Limb (tissue), 2 donors: ENCODE data around the gene PLEKHH2.
A peak's percentile ranks its signal among the peaks of the same experiment; 100 is the strongest.
"Not testable (repeated sequence)": the region's sequence is repeated elsewhere in the genome, so short reads cannot be mapped to it uniquely, and the experiment has no call there.

Source experiments
- DNase-seq, 2 donors: peaks; one replicate each; pipeline ENCODE4 v3.0.0-alpha.2; 2016; ENCODE audit errors: extremely low spot score in 2 of 2

Gene PLEKHH2

GRCh38 chr2:43637030-43637803, at the start of gene PLEKHH2:
TSS of gene PLEKHH2 (plus strand) at chr2:43637260. CDS start at chr2:43644674, 7,414 bp downstream.
- peak; percentile 86 to 95 for DNase-seq

- no peak for DNase-seq
Measured at GRCh38 chr2:43592443-43592842, 44.6 kb upstream of the PLEKHH2 start.

- DNase-seq, result no peak
Measured at GRCh38 chr2:43593254-43593653, 43.8 kb upstream of the PLEKHH2 start.

GRCh38 chr2:43594875-43595274, 42.2 kb upstream of the PLEKHH2 start:
- DNase-seq, result no peak

GRCh38 chr2:43595603-43596412, 41.3 kb upstream of the PLEKHH2 start, which contains the start of gene THADA:
TSS of gene THADA (minus strand) at chr2:43596038. CDS start at chr2:43592392, 3,646 bp downstream.
- peak; percentile 98 to 99 for DNase-seq

GRCh38 chr2:43600596-43600995, 36.5 kb upstream of the PLEKHH2 start:
- not testable (repeated sequence) for DNase-seq

GRCh38 chr2:43604674-43605073, 32.4 kb upstream of the PLEKHH2 start:
- no peak for DNase-seq

- DNase-seq, result peak in 1 of 2 donors; percentile 63
Measured at GRCh38 chr2:43605079-43605655, 31.9 kb upstream of the PLEKHH2 start.

GRCh38 chr2:43605851-43606250, 31.2 kb upstream of the PLEKHH2 start:
- DNase-seq, result no peak

GRCh38 chr2:43609290-43609918, 27.7 kb upstream of the PLEKHH2 start:
- no peak for DNase-seq

GRCh38 chr2:43610361-43610760, 26.7 kb upstream of the PLEKHH2 start:
- no peak for DNase-seq

- peak; percentile 77 to 79 for DNase-seq
Measured at GRCh38 chr2:43611987-43612894, 24.8 kb upstream of the PLEKHH2 start.

GRCh38 chr2:43612944-43613343, 24.1 kb upstream of the PLEKHH2 start:
- DNase-seq, result no peak

- no peak for DNase-seq
Measured at GRCh38 chr2:43616967-43617680, 19.9 kb upstream of the PLEKHH2 start.

GRCh38 chr2:43619511-43619910, 17.5 kb upstream of the PLEKHH2 start:
- no peak for DNase-seq

- DNase-seq, result peak in 1 of 2 donors; percentile 32
Measured at GRCh38 chr2:43622931-43623451, 14.1 kb upstream of the PLEKHH2 start.

GRCh38 chr2:43631618-43632317, 5.3 kb upstream of the PLEKHH2 start:
- DNase-seq, result no peak

GRCh38 chr2:43634604-43635306, 2.3 kb upstream of the PLEKHH2 start:
- peak in 1 of 2 donors; percentile 55 for DNase-seq
